Fibroblast of lung (primary cell): Measurements from ENCODE around the gene AADACL3. TPM values are rescaled to one million over a fixed set of nuclear protein-coding genes. Genes with fewer than 3 reads are reported as not detected.

Experiments
- DNase-seq, 2 donors: peaks; one replicate each; pipeline versions ENCODE4 v3.0.0 to v3.0.0-alpha.2; 2010; ENCODE audit warnings: low read depth in 2 of 2
- H2AFZ ChIP-seq: 2 replicates; pipeline ENCODE4 v1.5.1; 2012; ENCODE audit warnings: low read length, control low read depth, inconsistent platforms
- H3K27ac ChIP-seq: 2 replicates; pipeline ENCODE4 v1.5.1; 2011; ENCODE audit warnings: low read length, control low read depth; ENCODE audit not compliant: insufficient read depth
- H3K27me3 ChIP-seq: 2 replicates; pipeline ENCODE4 v1.5.1; 2011; ENCODE audit warnings: mild to moderate bottlenecking, low read length; ENCODE audit not compliant: control insufficient read depth, insufficient read depth
- H3K36me3 ChIP-seq: 2 replicates; pipeline ENCODE4 v1.5.1; 2011; ENCODE audit warnings: low read length; ENCODE audit not compliant: control insufficient read depth, insufficient read depth
- H3K4me1 ChIP-seq: 2 replicates; pipeline ENCODE4 v1.5.1; 2011; ENCODE audit warnings: low read length; ENCODE audit not compliant: control insufficient read depth, insufficient read depth; ENCODE audit errors: extremely low read depth
- H3K4me2 ChIP-seq: 2 replicates; pipeline ENCODE4 v1.5.1; 2011; ENCODE audit warnings: low read length, control low read depth; ENCODE audit not compliant: insufficient read depth; ENCODE audit errors: extremely low read depth
- H3K4me3 ChIP-seq, 4 experiments: fragments of 200-600 bp in 1 of 4; sonication (generic) in 1 of 4; replicated peaks in 1 of 4; 2 replicates each; pipeline ENCODE4 v1.5.1; 2011 to 2016; ENCODE audit warnings: low read length in 4 of 4, low read depth in 3 of 4, mild to moderate bottlenecking in 3 of 4, control low read depth in 2 of 4, inconsistent platforms in 1 of 4, mixed read lengths in 1 of 4; ENCODE audit not compliant: insufficient read depth in 1 of 4; ENCODE audit errors: control extremely low read depth in 1 of 4
- H3K79me2 ChIP-seq: 2 replicates; pipeline ENCODE4 v1.5.1; 2012; ENCODE audit warnings: mild to moderate bottlenecking, low read length, inconsistent platforms; ENCODE audit not compliant: control insufficient read depth, insufficient read depth
- H3K9ac ChIP-seq: 2 replicates; pipeline ENCODE4 v1.5.1; 2011; ENCODE audit warnings: mild to moderate bottlenecking, low read length, control low read depth; ENCODE audit not compliant: insufficient read depth
- H3K9me3 ChIP-seq: 2 replicates; pipeline ENCODE4 v1.5.1; 2012; ENCODE audit warnings: low read depth, low read length; ENCODE audit not compliant: control insufficient read depth, insufficient read depth
- H4K20me1 ChIP-seq: 2 replicates; pipeline ENCODE4 v1.5.1; 2011; ENCODE audit warnings: low read length; ENCODE audit not compliant: control insufficient read depth, insufficient read depth; ENCODE audit errors: extremely low read depth
- CTCF ChIP-seq, 2 donors: IDR thresholded peaks in 1 of 2; conservative IDR thresholded peaks in 1 of 2; 1 replicate in 1 of 2; 2 replicates in 1 of 2; pipeline ENCODE4 v1.5.1; 2011 to 2012; ENCODE audit warnings: low read length in 2 of 2, control low read depth in 1 of 2, inconsistent platforms in 1 of 2, low read depth in 1 of 2, mild to moderate bottlenecking in 1 of 2
- EZH2 ChIP-seq: IDR thresholded peaks from 2 replicates; pipeline ENCODE4 v1.5.1; 2012; ENCODE audit warnings: low read length, control low read depth, mild to moderate bottlenecking; ENCODE audit errors: missing control alignments
- polyA plus RNA-seq, 2 donors: library from polyadenylated mRNA; depleted of rRNA in 1 of 2; stranded (reverse) in 1 of 2; unstranded in 1 of 2; fragments of >200 nt; gene quantifications; 2 replicates each; pipeline ENCODE4 v1.2.1, GENCODE V29; 2011 to 2012; ENCODE audit warnings: missing spikeins in 1 of 2
- total RNA-seq: library from RNA; depleted of rRNA; stranded (reverse); fragments of >200 nt; gene quantifications from 2 replicates; pipeline ENCODE4 v1.2.1, GENCODE V29; 2014

Gene AADACL3
- total and polyA plus RNA-seq, 2 donors (not counting 1 experiment from before 2014, with no cell fraction given), result not detected

- Histone ChIP-seq H3K9ac (no peak overlapping the region), H4K20me1 (no peaks in the 10 kb centered on the region), H3K36me3 (no peaks in the 10 kb centered on the region), H3K27me3 (no peaks in the 10 kb centered on the region), H3K9me3 (no peaks in the 10 kb centered on the region), H3K4me1 (no peaks in the 10 kb centered on the region), H3K4me3 (no peak overlapping the region), H3K4me2 (no peak overlapping the region), H2AFZ (no peak overlapping the region), H3K27ac (no peak overlapping the region), H3K79me2 (no peaks in the 10 kb centered on the region)
- no peak for TF ChIP-seq CTCF (conservative IDR thresholded peaks at IDR 0.05 in 1 of 2, IDR thresholded peaks at IDR 0.05 in 1 of 2; ENCODE audit: low read depth in 1 of 2, low read length in 2 of 2)
- TF ChIP-seq EZH2, result no peak
- no peak for DNase-seq
Measured at GRCh38 chr1:12738934-12739333, 23.0 kb downstream of the AADACL3 start.

- Histone ChIP-seq H3K9ac (no peak overlapping the region), H3K36me3 (no peaks in the 10 kb centered on the region), H3K4me1 (no peaks in the 10 kb centered on the region), H3K4me2 (no peak overlapping the region), H3K4me3 (no peak overlapping the region), H2AFZ (no peak overlapping the region), H4K20me1 (no peaks in the 10 kb centered on the region), H3K9me3 (no peaks in the 10 kb centered on the region), H3K27ac (no peak overlapping the region), H3K27me3 (no peaks in the 10 kb centered on the region), H3K79me2 (no peaks in the 10 kb centered on the region)
- no peak for DNase-seq
- no peak for TF ChIP-seq EZH2
- TF ChIP-seq CTCF (conservative IDR thresholded peaks at IDR 0.05 in 1 of 2, IDR thresholded peaks at IDR 0.05 in 1 of 2; ENCODE audit: low read depth in 1 of 2, low read length in 2 of 2), result no peak
Measured at GRCh38 chr1:12739613-12740012, 23.7 kb downstream of the AADACL3 start.

GRCh38 chr1:12741946-12742345 lies 26.0 kb downstream of the AADACL3 start:
- H3K27me3 ChIP-seq, result no peaks in the 10 kb centered on the region
- no peak for TF ChIP-seq CTCF (conservative IDR thresholded peaks at IDR 0.05 in 1 of 2, IDR thresholded peaks at IDR 0.05 in 1 of 2; ENCODE audit: low read depth in 1 of 2, low read length in 2 of 2)
- TF ChIP-seq EZH2, result no peak
- no peak overlapping the region for H3K4me3 ChIP-seq
- no peaks in the 10 kb centered on the region for H3K36me3 ChIP-seq
- H3K4me1 ChIP-seq, result no peaks in the 10 kb centered on the region
- no peaks in the 10 kb centered on the region for H3K79me2 ChIP-seq
- no peak overlapping the region for H2AFZ ChIP-seq
- H4K20me1 ChIP-seq, result no peaks in the 10 kb centered on the region
- DNase-seq, result no peak
- H3K9me3 ChIP-seq, result no peaks in the 10 kb centered on the region
- no peak overlapping the region for H3K4me2 ChIP-seq
- H3K9ac ChIP-seq, result no peak overlapping the region
- H3K27ac ChIP-seq, result no peak overlapping the region
